Stimulated activated CD4-positive, alpha-beta T cell treated with anti-CD3 and anti-CD28 coated beads, TNF-alpha, amount 100 ng/mL, for 48 hours (primary cell): ENCODE measurements around the gene LIAS.
"Not testable (repeated sequence)": the region's sequence is repeated elsewhere in the genome, so short reads cannot be mapped to it uniquely, and the experiment has no call there.

Experiments
- DNase-seq, 3 donors: peaks; one replicate each; pipeline ENCODE4 v3.0.0-alpha.2; 2020; ENCODE audit warnings: low read depth in 3 of 3

Gene LIAS

GRCh38 chr4:39452860-39453587 is 5.8 kb upstream of the LIAS start:
- DNase-seq = no peak

- no peak for DNase-seq
These were observed 5.1 kb upstream of the LIAS start for GRCh38 chr4:39453738-39454137.

GRCh38 chr4:39455486-39455885 is 3.4 kb upstream of the LIAS start:
- no peak for DNase-seq

GRCh38 chr4:39456946-39457763 is 1.7 kb upstream of the LIAS start:
- no peak for DNase-seq

- not testable (repeated sequence) for DNase-seq
These were observed 723 bp upstream of the LIAS start for GRCh38 chr4:39458161-39458504.

GRCh38 chr4:39464886-39465501 is 6.1 kb downstream of the LIAS start:
- DNase-seq = no peak

- DNase-seq = no peak
These were observed 7.9 kb downstream of the LIAS start for GRCh38 chr4:39466747-39467146.

- DNase-seq = no peak
These were observed 8.6 kb downstream of the LIAS start for GRCh38 chr4:39467464-39467863.

GRCh38 chr4:39469429-39470077 is 10.7 kb downstream of the LIAS start:
- DNase-seq = no peak

- no peak for DNase-seq
These were observed 11.5 kb downstream of the LIAS start for GRCh38 chr4:39470402-39470801.

GRCh38 chr4:39472396-39472795 is 13.5 kb downstream of the LIAS start:
- DNase-seq = no peak

- no peak for DNase-seq
These were observed 17.5 kb downstream of the LIAS start for GRCh38 chr4:39476187-39476895.

- no peak for DNase-seq
These were observed 21.4 kb downstream of the LIAS start for GRCh38 chr4:39480251-39480650.

- DNase-seq = no peak
These were observed 22.2 kb downstream of the LIAS start for GRCh38 chr4:39480902-39481695.

GRCh38 chr4:39484582-39485272 is 25.9 kb downstream of the LIAS start:
- no peak for DNase-seq

GRCh38 chr4:39486221-39486804 is 27.5 kb downstream of the LIAS start:
- DNase-seq = no peak

- no peak for DNase-seq
These were observed 31.5 kb downstream of the LIAS start for GRCh38 chr4:39490322-39490721.

GRCh38 chr4:39494354-39494753 is 35.5 kb downstream of the LIAS start:
- DNase-seq = no peak

- DNase-seq = no peak
These were observed 36.8 kb downstream of the LIAS start for GRCh38 chr4:39495446-39496213.
